Measurements from ENCODE around the gene ACKR2.

Gene ACKR2

DNA sequence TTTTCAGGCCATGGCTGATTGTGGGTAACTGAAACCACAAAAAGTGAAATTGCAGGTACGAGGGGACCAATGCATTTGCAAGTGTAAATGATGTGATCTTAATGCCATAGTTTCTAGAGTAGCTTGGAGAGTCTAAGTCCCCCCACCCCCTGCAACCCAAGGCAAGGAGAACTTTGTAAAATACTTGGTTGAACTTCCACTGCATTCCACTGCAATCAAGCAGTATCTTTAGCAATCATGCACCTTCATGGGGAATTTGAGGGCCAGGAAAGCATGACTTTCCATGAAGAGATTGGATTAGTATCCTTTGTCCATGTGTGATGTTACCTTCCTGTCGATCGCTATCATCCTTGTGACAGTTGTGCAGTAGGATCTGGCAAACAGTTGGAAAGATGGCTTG, 77.8 kb downstream of the ACKR2 start:
- Mint-ChIP-seq H3K4me1 (ENCODE audit: low read depth) (no peaks in the 10 kb centered on the region), H3K27me3 (peaks cover 1% of the 10 kb centered on the region), H3K36me3 (ENCODE audit: low read depth) (no peaks in the 10 kb centered on the region), H3K27ac (no peak overlapping the region), H3K9me3 (no peaks in the 10 kb centered on the region), H3K4me3 (no peak overlapping the region)
- intact Hi-C loops (cut with micrococcal nuclease), result no loop called here

DNA sequence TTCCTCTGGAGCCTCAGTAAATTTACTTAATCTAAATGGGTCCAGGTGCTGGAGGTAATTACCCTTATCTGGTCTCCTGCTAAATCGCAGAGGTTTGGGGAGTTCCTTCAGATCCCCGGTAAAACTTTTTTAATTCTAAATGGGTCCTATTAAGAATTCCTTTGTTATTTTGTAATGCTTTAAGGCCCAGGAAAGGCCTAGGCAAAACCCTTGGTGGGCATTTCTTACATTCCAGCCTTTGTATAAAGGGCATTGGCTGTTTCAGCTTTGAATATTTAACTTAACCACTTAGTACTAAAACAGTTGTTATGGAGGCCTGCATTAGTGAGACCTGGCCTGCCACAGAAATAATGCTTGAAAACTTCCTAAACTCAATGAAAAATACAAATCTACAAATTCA, 81.8 kb downstream of the ACKR2 start:
- no peak overlapping the region for H3K27ac Mint-ChIP-seq
- H3K36me3 Mint-ChIP-seq (ENCODE audit: low read depth), result no peaks in the 10 kb centered on the region
- H3K27me3 Mint-ChIP-seq, result peaks cover 1% of the 10 kb centered on the region
- H3K4me1 Mint-ChIP-seq (ENCODE audit: low read depth), result no peaks in the 10 kb centered on the region
- no peak overlapping the region for H3K4me3 Mint-ChIP-seq
- intact Hi-C loops (cut with micrococcal nuclease), result no loop called here
- no peaks in the 10 kb centered on the region for H3K9me3 Mint-ChIP-seq

DNA sequence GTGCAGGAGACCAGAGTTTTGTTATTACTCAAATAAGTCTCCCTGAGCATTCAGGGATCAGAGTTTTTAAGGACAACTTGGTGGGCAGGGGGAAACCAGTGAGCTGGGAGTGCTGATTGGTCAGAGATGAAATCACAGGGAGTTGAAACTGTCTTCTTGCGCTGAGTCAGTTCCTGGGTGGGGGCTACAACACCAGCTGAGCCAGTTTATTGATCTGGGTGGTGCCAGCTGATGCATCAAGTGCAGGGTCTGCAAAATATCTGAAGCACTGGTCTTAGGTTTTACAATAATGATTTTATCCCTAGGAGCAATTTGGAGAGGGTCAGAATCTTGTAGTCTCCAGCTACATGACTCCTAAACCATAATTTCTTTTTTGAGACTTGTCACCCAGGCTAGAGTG, 82.9 kb downstream of the ACKR2 start:
- Mint-ChIP-seq H3K27ac (no peak overlapping the region), H3K9me3 (no peaks in the 10 kb centered on the region), H3K4me3 (no peak overlapping the region), H3K4me1 (ENCODE audit: low read depth) (no peaks in the 10 kb centered on the region), H3K36me3 (ENCODE audit: low read depth) (no peaks in the 10 kb centered on the region), H3K27me3 (peaks cover 1% of the 10 kb centered on the region)
- intact Hi-C loops (cut with micrococcal nuclease), result no loop called here

DNA sequence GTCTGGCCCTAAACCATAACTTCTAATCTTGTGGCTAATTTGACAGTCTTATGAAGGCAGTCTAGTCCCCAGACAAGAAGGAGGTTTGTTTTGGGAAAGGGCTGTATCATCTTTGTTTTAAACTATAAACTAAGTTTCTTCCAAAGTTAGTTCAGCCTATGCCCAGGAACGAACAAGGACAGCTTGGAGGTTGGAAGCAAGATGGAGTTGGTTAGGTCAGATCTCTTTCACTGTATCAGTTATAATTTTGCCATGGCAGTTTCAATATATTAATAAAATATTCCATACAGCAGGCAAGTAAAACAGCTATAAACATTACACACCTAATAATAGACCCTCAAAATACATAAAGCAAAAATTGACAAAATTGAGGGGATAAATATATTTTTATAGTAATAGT, 83.6 kb downstream of the ACKR2 start:
- Mint-ChIP-seq H3K36me3 (ENCODE audit: low read depth) (no peaks in the 10 kb centered on the region), H3K4me3 (no peak overlapping the region), H3K27me3 (peaks cover 1% of the 10 kb centered on the region), H3K9me3 (no peaks in the 10 kb centered on the region), H3K4me1 (ENCODE audit: low read depth) (no peaks in the 10 kb centered on the region), H3K27ac (no peak overlapping the region)
- intact Hi-C loops (cut with micrococcal nuclease), result no loop called here

DNA sequence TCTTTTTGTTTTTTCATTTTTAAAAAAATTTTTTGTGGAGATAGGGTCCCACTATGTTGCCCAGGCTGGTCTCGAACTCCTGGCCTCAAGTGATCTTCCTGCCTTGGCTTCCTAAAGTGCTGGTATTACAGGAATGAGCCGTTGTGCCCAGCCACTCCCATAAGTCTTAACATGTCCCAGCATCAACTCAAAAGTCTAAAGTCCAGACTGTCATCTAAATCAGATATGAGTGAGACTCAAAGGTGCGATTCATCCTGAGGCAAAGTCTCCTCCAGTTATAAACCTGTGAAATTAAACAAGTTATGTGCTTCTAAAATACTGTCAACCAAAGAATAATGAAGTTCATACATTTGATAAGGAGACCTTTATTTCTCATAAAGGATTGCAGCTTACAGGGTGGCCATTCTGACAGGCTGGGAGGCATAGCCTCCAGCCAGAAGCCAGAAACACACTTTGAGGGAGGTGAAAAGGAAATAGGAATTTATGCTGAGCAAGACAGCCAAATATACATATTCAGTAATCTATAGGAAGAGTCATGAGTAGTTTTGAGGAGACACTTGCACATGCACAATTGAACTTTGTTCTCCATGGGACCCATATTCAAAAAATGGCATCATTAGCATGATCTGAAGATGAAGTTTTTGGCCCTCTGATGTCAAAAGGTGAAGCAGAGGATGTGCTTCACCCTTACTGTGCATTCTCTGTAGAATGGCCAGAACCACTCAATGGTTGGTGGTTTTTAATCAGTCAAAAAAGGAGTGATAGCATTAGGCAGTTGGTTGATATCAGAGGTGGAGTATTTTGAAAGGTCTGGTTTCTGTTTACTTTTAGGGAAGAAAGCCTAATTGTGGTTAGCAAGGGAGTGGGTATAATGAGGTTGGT, 85.7 kb downstream of the ACKR2 start:
- H3K27me3 Mint-ChIP-seq, result peaks cover 1% of the 10 kb centered on the region
- no peak overlapping the region for H3K27ac Mint-ChIP-seq
- intact Hi-C loops (cut with micrococcal nuclease), result no loop called here
- H3K36me3 Mint-ChIP-seq (ENCODE audit: low read depth), result no peaks in the 10 kb centered on the region
- H3K4me3 Mint-ChIP-seq, result no peak overlapping the region
- no peaks in the 10 kb centered on the region for H3K4me1 Mint-ChIP-seq (ENCODE audit: low read depth)
- no peaks in the 10 kb centered on the region for H3K9me3 Mint-ChIP-seq

DNA sequence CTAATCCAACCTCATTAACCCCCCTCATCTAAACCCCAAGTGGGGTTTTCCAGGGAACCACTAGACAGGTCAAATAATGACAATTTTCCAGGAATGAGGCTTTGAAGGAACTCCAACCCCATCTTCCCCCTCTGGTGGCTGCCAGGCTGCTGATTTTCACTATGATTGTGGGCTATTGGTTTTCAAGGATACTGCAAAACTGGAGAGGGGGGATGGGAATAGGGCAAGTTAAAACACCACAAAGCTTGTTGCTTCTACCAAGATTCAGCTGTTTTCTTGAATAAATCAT, 86.3 kb downstream of the ACKR2 start:
- intact Hi-C loops (cut with micrococcal nuclease), result no loop called here
- no peaks in the 10 kb centered on the region for H3K4me1 Mint-ChIP-seq (ENCODE audit: low read depth)
- H3K36me3 Mint-ChIP-seq (ENCODE audit: low read depth), result no peaks in the 10 kb centered on the region
- H3K4me3 Mint-ChIP-seq, result no peak overlapping the region
- no peak overlapping the region for H3K27ac Mint-ChIP-seq
- H3K27me3 Mint-ChIP-seq, result peaks cover 1% of the 10 kb centered on the region
- no peaks in the 10 kb centered on the region for H3K9me3 Mint-ChIP-seq

DNA sequence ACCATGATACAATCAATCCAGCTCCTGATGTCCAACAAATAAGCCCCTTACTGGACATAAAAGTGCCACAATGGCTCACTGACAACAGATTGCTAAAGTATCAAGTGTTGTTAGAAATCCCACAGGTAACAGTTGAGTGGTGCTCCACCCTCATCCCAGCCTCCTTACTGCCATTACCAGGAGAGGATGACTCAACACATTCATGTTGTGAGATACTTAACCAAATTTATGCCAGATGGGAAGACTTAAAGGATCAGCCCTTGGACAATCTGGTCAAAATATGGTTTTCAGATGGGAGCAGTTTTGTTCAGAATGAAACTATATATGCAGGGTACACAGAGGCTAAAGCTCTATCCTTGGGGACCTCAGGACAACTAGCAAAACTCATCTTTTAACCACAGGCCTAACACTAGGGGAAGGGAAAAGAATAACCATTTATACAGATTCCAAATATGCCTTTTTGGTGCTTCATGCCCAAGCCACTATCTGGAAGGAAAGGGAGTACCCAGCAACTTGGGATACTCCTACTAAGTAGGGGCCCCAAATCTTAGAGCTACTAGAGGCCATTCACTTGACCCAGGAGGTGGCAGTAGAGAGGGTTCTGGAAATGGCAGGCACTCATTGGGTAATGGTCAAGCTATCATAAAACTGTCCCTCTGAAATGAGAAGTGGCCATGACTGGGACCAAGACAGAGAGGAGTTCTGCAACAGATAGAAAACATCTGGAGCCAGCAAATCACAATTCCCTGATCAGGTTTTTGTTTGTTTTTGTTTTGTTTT, 89.8 kb downstream of the ACKR2 start:
- no peaks in the 10 kb centered on the region for H3K4me1 Mint-ChIP-seq (ENCODE audit: low read depth)
- intact Hi-C loops (cut with micrococcal nuclease), result no loop called here
- H3K9me3 Mint-ChIP-seq, result peaks cover 4% of the 10 kb centered on the region
- H3K4me3 Mint-ChIP-seq, result no peak overlapping the region
- no peak overlapping the region for H3K27ac Mint-ChIP-seq
- peaks cover under 1% of the 10 kb centered on the region for H3K27me3 Mint-ChIP-seq
- H3K36me3 Mint-ChIP-seq (ENCODE audit: low read depth), result no peaks in the 10 kb centered on the region

DNA sequence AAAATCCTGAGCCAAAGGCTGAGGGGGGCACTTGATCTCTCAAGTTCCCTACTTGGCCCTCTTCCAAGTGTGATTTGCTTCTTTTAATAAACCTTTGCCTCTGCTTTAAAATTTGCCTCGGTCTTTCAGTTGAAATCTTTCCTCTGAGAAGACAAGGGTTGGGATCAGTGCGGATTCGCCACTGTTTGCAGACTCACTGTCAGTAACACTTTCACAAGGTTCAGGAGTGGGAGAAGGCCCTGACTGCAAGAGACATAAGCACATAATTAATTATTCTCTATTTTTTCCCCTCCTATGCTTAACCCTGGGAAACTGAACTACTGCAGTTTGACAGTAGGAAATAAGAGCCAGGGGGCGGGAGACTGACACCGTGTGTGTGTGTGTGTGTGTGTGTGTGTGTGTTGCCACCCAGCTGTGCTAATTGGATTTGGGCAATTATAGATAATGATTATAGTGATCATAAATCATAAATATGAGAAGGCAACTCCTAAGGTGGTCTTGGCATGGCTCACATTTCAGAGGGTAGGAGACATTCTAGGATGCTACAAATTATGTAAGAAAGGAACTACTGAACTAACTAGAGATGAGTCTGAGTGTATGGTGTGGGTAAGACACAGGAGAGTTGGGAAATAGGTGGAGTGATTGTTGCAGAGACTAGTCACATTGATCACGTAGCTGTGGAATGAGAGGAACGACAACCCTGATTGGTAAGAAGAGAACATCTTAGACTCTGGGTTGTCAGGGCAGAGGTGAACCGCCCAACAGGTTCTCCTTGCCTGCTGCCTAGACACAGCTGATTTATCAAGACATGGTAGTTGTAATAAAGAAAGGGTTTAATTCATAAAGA, 91.2 kb downstream of the ACKR2 start:
- Mint-ChIP-seq H3K36me3 (ENCODE audit: low read depth) (no peaks in the 10 kb centered on the region), H3K27me3 (peaks cover 15% of the 10 kb centered on the region), H3K4me3 (no peak overlapping the region), H3K4me1 (ENCODE audit: low read depth) (peaks cover under 1% of the 10 kb centered on the region), H3K9me3 (peaks cover 10% of the 10 kb centered on the region), H3K27ac (no peak overlapping the region)
- intact Hi-C loops (cut with micrococcal nuclease), result no loop called here

DNA sequence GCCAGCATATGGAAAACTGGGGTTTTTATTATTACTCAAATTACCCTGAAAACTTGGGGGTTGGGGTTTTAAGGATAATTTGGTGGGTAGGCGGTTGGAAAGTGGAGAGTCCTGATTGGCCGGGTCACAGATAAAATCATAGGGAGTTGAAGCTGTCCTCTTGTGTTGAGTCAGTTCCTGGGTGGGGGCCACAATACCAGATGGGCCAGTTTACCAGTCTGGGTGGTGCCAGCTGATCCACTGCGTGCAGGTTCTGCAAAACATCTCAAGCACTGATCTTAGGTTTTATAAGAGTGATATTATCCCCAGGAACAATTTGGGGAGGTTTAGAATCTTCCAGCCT, 91.8 kb downstream of the ACKR2 start:
- no peak overlapping the region for H3K4me3 Mint-ChIP-seq
- no peak overlapping the region for H3K27ac Mint-ChIP-seq
- intact Hi-C loops (cut with micrococcal nuclease), result no loop called here
- peaks cover 20% of the 10 kb centered on the region for H3K27me3 Mint-ChIP-seq
- peaks cover 10% of the 10 kb centered on the region for H3K9me3 Mint-ChIP-seq
- no peaks in the 10 kb centered on the region for H3K36me3 Mint-ChIP-seq (ENCODE audit: low read depth)
- H3K4me1 Mint-ChIP-seq (ENCODE audit: low read depth), result peaks cover 5% of the 10 kb centered on the region

DNA sequence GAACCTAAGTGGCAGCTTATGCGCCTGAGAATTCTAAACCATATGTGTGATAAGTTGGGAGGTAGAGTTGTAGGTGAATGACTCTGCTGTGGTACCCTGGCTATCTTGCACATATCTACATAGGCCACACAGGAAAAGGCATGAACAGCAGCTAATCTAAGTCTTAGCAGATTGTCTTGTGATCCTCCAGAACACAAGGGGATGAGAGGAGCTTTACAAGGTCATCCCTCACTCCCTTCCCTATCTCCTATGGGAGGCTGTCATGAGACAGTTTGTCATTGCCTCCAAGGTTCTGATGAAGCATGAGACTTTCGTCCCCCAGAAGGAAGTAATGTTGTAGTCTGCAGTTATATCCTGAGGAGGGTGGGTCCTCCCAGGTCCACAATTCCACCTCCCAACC, 93.0 kb downstream of the ACKR2 start:
- Mint-ChIP-seq H3K27me3 (peaks cover 31% of the 10 kb centered on the region), H3K36me3 (ENCODE audit: low read depth) (no peaks in the 10 kb centered on the region), H3K4me3 (no peak overlapping the region), H3K27ac (no peak overlapping the region), H3K9me3 (peaks cover 10% of the 10 kb centered on the region), H3K4me1 (ENCODE audit: low read depth) (peaks cover 15% of the 10 kb centered on the region)
- intact Hi-C loops (cut with micrococcal nuclease), result no loop called here

DNA sequence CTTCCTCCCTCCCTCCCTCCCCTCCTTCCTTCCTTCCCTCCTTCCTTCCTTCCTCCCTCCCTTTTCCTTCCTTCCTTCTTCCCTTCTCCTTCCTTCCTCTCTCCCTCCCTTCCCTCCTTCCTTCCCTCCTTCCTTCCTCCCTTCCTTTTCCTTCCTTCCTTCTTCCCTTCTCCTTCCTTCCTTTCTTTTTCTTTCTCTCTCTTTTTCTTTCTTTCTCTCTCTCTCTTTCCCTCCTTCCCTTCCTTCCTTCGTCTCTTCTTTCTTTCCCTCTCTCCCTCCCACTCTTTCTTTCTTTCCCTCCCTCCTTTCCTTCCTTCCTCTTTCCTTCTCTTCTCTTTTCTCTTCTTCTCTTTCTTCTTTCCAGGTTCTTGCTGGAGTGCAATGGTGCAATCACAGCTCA, 94.8 kb downstream of the ACKR2 start:
- peaks cover 35% of the 10 kb centered on the region for H3K27me3 Mint-ChIP-seq
- H3K4me3 Mint-ChIP-seq, result no peak overlapping the region
- H3K27ac Mint-ChIP-seq, result no peak overlapping the region
- no peaks in the 10 kb centered on the region for H3K36me3 Mint-ChIP-seq (ENCODE audit: low read depth)
- H3K9me3 Mint-ChIP-seq, result peaks cover 10% of the 10 kb centered on the region
- peaks cover 21% of the 10 kb centered on the region for H3K4me1 Mint-ChIP-seq (ENCODE audit: low read depth)
- intact Hi-C loops (cut with micrococcal nuclease), result no loop called here

DNA sequence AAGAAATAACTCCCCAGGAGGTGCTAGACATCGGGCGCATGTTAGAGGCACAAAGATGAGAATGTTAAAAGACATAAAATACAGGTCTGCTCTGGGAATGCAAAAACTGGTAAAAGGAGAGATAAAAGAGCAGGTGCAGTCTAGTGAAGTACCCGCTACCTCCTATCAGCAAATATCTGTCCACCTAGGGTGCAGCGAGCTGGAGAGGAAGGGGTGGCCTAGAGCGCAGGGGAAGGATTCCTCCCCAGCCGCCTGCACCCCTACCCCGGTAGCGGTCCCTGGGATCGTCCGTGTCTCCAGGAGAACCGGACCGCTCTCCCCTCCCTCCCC, 96.5 kb downstream of the ACKR2 start:
- peak overlapping the region; percentile 48 for H3K4me3 Mint-ChIP-seq
- intact Hi-C loops (cut with micrococcal nuclease), result no loop called here
- peaks cover 35% of the 10 kb centered on the region for H3K27me3 Mint-ChIP-seq
- H3K4me1 Mint-ChIP-seq (ENCODE audit: low read depth), result peaks cover 21% of the 10 kb centered on the region
- peaks cover 19% of the 10 kb centered on the region for H3K9me3 Mint-ChIP-seq
- H3K36me3 Mint-ChIP-seq (ENCODE audit: low read depth), result no peaks in the 10 kb centered on the region
- H3K27ac Mint-ChIP-seq, result no peak overlapping the region

DNA sequence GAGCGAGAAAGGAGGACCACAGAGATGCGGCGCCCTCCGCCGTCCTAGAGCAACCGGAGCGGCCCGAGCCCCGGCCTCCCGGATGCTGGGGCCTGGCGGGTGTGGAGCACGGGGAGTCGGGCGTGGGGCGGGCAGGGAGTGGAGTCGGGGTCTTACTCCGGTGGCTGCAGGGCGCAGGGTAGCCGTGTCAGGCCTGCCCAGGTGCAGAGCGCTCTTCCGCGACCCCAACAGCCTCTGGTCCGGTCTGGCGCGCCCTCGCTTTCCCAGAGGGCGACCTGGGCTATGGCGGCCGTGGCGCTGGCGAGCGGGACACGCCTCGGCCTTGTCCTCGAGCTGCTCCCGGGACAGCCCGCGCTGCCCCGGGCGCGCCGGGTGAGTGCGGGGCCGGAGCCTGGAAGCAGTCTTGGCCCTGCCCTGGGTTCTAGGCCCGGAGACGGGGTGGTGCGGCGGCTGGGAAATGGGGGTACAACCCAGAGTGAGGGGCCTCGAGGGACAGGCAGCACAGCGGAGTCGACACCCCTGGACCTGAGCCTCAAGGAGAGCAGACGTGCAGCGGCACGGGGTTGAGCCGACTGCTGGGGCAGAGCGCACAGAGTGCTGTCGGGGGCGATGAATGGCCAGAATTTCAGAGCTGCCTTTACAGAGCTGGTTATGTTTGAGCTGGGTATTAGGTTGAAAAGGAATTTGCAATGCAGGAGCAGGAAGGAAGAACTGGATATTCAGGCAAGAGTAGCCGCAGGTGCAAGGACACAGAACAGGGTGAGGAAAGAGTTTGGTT, 97.0 kb downstream of the ACKR2 start, which contains the start of gene ZNF662:
Gene ZNF662 (plus strand): TSS at position 73 of the 778 bp plus-strand sequence. CDS start 1,973 bp downstream, outside the sequence.
- Mint-ChIP-seq H3K9me3 (peaks cover 19% of the 10 kb centered on the region), H3K27me3 (peaks cover 35% of the 10 kb centered on the region), H3K4me1 (ENCODE audit: low read depth) (peaks cover 21% of the 10 kb centered on the region), H3K27ac (no peak within 1 kb of the TSS), H3K4me3 (peak within 1 kb of the TSS; percentile 48), H3K36me3 (ENCODE audit: low read depth) (no peaks in the 10 kb centered on the region)
- intact Hi-C loops (cut with micrococcal nuclease), result no loop called here

All from dendritic cell treated with granulocyte-macrophage colony-stimulating factor and Interleukin-4, amounts not matched to agents 40 ng/mL and 50 ng/mL, for 4 days (primary cell).